H9 (cell line): ENCODE results near the gene RAB3GAP2. TPM values are rescaled to one million over a fixed set of nuclear protein-coding genes. Genes with fewer than 3 reads are reported as not detected.

Experiments
- DNase-seq: peaks from one replicate; pipeline ENCODE4 v3.0.0-alpha.2; 2017
- H2AFZ ChIP-seq: one replicate; pipeline ENCODE4 v1.6.1; 2013; ENCODE audit warnings: mild to moderate bottlenecking, low read length, control low read depth, moderate library complexity
- H2AK5ac ChIP-seq: 2 replicates; pipeline ENCODE4 v1.6.1; 2013; ENCODE audit warnings: low read length, control low read depth, mixed read lengths; ENCODE audit not compliant: insufficient read length
- H2BK120ac ChIP-seq: one replicate; pipeline ENCODE4 v1.6.1; 2013; ENCODE audit warnings: low read depth, mild to moderate bottlenecking, low read length, control low read depth, inconsistent platforms; ENCODE audit not compliant: poor library complexity, severe bottlenecking
- H2BK12ac ChIP-seq: 2 replicates; pipeline ENCODE4 v1.6.1; 2013; ENCODE audit warnings: low read length, control low read depth, mixed read lengths, low read depth; ENCODE audit not compliant: insufficient read length
- H2BK15ac ChIP-seq: 2 replicates; pipeline ENCODE4 v1.6.1; 2013; ENCODE audit warnings: low read depth, low read length, control low read depth
- H2BK20ac ChIP-seq: one replicate; pipeline ENCODE4 v1.6.1; 2013; ENCODE audit warnings: low read depth, mild to moderate bottlenecking, low read length, control low read depth, inconsistent platforms; ENCODE audit not compliant: poor library complexity, severe bottlenecking
- H2BK5ac ChIP-seq: 2 replicates; pipeline ENCODE4 v1.6.1; 2013; ENCODE audit warnings: low read length, control low read depth, mixed read lengths; ENCODE audit not compliant: insufficient read length
- H3K14ac ChIP-seq: 2 replicates; pipeline ENCODE4 v1.6.1; 2013; ENCODE audit warnings: low read length, control low read depth; ENCODE audit not compliant: insufficient read depth
- H3K18ac ChIP-seq: 2 replicates; pipeline ENCODE4 v1.6.1; 2013; ENCODE audit warnings: low read depth, mild to moderate bottlenecking, mixed read lengths, low read length, control low read depth; ENCODE audit not compliant: insufficient read length
- H3K23ac ChIP-seq: 2 replicates; pipeline ENCODE4 v1.6.1; 2013; ENCODE audit warnings: low read length, control low read depth, mixed read lengths, low read depth; ENCODE audit not compliant: insufficient read length
- H3K23me2 ChIP-seq: 2 replicates; pipeline ENCODE4 v1.6.1; 2013; ENCODE audit warnings: low read depth, mild to moderate bottlenecking, mixed read lengths, low read length, control low read depth; ENCODE audit not compliant: insufficient read length, poor library complexity, severe bottlenecking
- H3K27ac ChIP-seq: 2 replicates; pipeline ENCODE4 v1.5.1; 2013; ENCODE audit warnings: low read length, control low read depth, mixed read lengths, low read depth; ENCODE audit not compliant: insufficient read length
- H3K27me3 ChIP-seq: 2 replicates; pipeline ENCODE4 v1.6.1; 2013; ENCODE audit warnings: low read length, control low read depth, inconsistent platforms; ENCODE audit not compliant: insufficient read depth
- H3K4ac ChIP-seq: 2 replicates; pipeline ENCODE4 v1.6.1; 2013; ENCODE audit warnings: low read depth, mild to moderate bottlenecking, control low read depth, inconsistent platforms, low read length, moderate library complexity
- H3K4me1 ChIP-seq: 2 replicates; pipeline ENCODE4 v1.6.1; 2013; ENCODE audit warnings: low read length, control low read depth, inconsistent platforms; ENCODE audit not compliant: insufficient read depth
- H3K4me2 ChIP-seq: 2 replicates; pipeline ENCODE4 v1.6.1; 2013; ENCODE audit warnings: low read length, control low read depth, mixed read lengths; ENCODE audit not compliant: insufficient read length, insufficient read depth
- H3K56ac ChIP-seq: 2 replicates; pipeline ENCODE4 v1.6.1; 2013; ENCODE audit warnings: low read depth, mild to moderate bottlenecking, mixed read lengths, low read length, control low read depth; ENCODE audit not compliant: insufficient read length
- H3K79me1 ChIP-seq: 2 replicates; pipeline ENCODE4 v1.6.1; 2013; ENCODE audit warnings: low read depth, mild to moderate bottlenecking, moderate library complexity, low read length, control low read depth, inconsistent platforms; ENCODE audit not compliant: insufficient read depth, poor library complexity, severe bottlenecking
- H3K79me2 ChIP-seq: 2 replicates; pipeline ENCODE4 v1.6.1; 2013; ENCODE audit warnings: low read length, control low read depth, inconsistent platforms; ENCODE audit not compliant: insufficient read depth
- H3K9ac ChIP-seq: 2 replicates; pipeline ENCODE4 v1.6.1; 2013; ENCODE audit warnings: low read length, control low read depth, mixed read lengths; ENCODE audit not compliant: insufficient read length; ENCODE audit errors: extremely low read depth
- H3K9me3 ChIP-seq: one replicate; pipeline ENCODE4 v1.6.1; 2013; ENCODE audit warnings: low read depth, low read length, inconsistent platforms; ENCODE audit not compliant: control insufficient read depth
- H3T11ph ChIP-seq: one replicate; pipeline ENCODE4 v1.6.1; 2013; ENCODE audit warnings: mild to moderate bottlenecking, low read length, control low read depth, inconsistent platforms
- H4K20me1 ChIP-seq: one replicate; pipeline ENCODE4 v1.6.1; 2013; ENCODE audit not compliant: control insufficient read depth, insufficient read length, insufficient read depth
- H4K5ac ChIP-seq: 2 replicates; pipeline ENCODE4 v1.6.1; 2013; ENCODE audit warnings: low read depth, mild to moderate bottlenecking, mixed read lengths, low read length, control low read depth; ENCODE audit not compliant: insufficient read length
- H4K8ac ChIP-seq: replicated peaks from 2 replicates; pipeline ENCODE4 v1.6.1; 2013; ENCODE audit warnings: low read length, control low read depth, mixed read lengths, low read depth; ENCODE audit not compliant: insufficient read length
- H4K91ac ChIP-seq: 2 replicates; pipeline ENCODE4 v1.6.1; 2013; ENCODE audit warnings: low read depth, mild to moderate bottlenecking, moderate library complexity, mixed read lengths, low read length, control low read depth; ENCODE audit not compliant: insufficient read length
- H3K27ac Mint-ChIP-seq, 3 experiments: 2 replicates in 2 of 3; 3 replicates in 1 of 3; pipeline ENCODE4 v1.8.0; 2020 to 2021; ENCODE audit warnings: mixed read lengths in 3 of 3, mild to moderate bottlenecking in 1 of 3, moderate library complexity in 1 of 3
- H3K27me3 Mint-ChIP-seq: 2 replicates; pipeline ENCODE4 v1.8.0; 2021; ENCODE audit warnings: low read depth, mild to moderate bottlenecking, moderate library complexity, mixed read lengths
- H3K36me3 Mint-ChIP-seq, 3 experiments: 2 replicates in 2 of 3; 3 replicates in 1 of 3; pipeline ENCODE4 v1.8.0; 2020 to 2021; ENCODE audit warnings: low read depth in 3 of 3, mixed read lengths in 3 of 3; ENCODE audit not compliant: insufficient read depth in 1 of 3
- H3K4me1 Mint-ChIP-seq, 2 experiments: 2 replicates each; pipeline ENCODE4 v1.8.0; 2020; ENCODE audit warnings: mixed read lengths in 2 of 2
- H3K4me3 Mint-ChIP-seq, 2 experiments: 2 replicates in 1 of 2; 3 replicates in 1 of 2; pipeline ENCODE4 v1.8.0; 2020 to 2021; ENCODE audit warnings: mild to moderate bottlenecking in 2 of 2, mixed read lengths in 2 of 2, moderate library complexity in 1 of 2
- H3K9me3 Mint-ChIP-seq, 2 experiments: 2 replicates in 1 of 2; 3 replicates in 1 of 2; pipeline ENCODE4 v1.8.0; 2020; ENCODE audit warnings: mild to moderate bottlenecking in 2 of 2, mixed read lengths in 2 of 2, moderate library complexity in 1 of 2
- WGBS: extraction: QIAGEN DNeasy Blood & Tissue Kit; methylation state at CpG from one replicate; pipeline ENCODE4 v1.1.7; 2013; ENCODE audit warnings: missing lambda C conversion rate, low lambda C conversion rate, mixed read lengths; ENCODE audit not compliant: insufficient read length; ENCODE audit errors: extremely low coverage; 5-methylcytosine and 5-hydroxymethylcytosine counted together
- total RNA-seq: library from RNA; stranded (reverse); gene quantifications from 2 replicates; pipeline ENCODE4 v1.2.1, GENCODE V29; 2021
- TF ChIP-seq, protein P1 (sequence below): fragments of 200-600 bp; sonication (generic); conservative IDR thresholded peaks from 3 replicates; pipeline ENCODE4 v1.8.0; 2021; ENCODE audit warnings: antibody characterized with exemption, mild to moderate bottlenecking

The RAB3GAP2 gene
- total RNA-seq, 1 experiment from 2014 or later, result 48.3 TPM

DNA sequence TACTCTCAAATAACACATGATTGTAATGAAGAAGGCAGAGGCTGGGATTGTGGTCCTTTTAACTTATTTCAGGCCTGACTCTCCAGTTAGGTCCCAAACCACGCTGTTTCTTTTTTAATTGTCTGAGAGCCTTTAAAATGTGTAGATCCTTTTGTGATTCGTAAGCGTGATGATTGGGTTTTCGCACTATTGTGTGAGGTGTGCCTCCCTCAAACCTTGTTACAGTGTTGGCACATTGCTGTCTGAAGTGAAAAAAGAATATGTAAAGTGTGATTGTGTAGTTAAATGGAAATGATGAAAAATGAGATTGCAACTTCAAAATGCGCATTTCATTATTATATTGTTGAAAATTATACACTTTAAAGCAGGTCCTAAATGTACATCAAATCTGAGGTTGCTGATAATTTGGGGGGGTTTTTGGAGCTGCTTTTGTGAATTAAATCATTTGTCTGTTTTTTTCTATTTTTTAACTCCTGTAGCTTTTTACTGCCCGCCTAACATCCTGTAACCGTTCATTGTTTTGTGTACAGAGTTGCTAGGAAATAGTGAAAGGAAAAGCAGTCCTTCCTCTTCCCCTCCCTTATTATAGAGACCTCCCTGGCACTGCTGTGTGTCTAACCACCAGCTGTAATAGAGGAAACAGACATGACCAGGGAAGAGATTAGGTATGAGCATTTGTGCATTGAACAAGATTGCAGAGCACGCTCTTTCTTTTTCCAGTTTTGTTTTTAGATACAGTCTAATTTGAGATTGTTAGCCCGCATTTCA lies 135.1 kb downstream of the RAB3GAP2 start:
- H4K91ac ChIP-seq, result no peak overlapping the region
- no peak overlapping the region for H4K5ac ChIP-seq
- H3K9ac ChIP-seq, result no peak overlapping the region
- no peak overlapping the region for H3T11ph ChIP-seq
- H2BK5ac ChIP-seq, result no peak overlapping the region
- no CpG with 5 or more reads among the region's 9 CpGs for WGBS
- no peak overlapping the region for H3K23ac ChIP-seq
- no peak overlapping the region for H3K4me2 ChIP-seq
- no peak overlapping the region for H3K14ac ChIP-seq
- no peak overlapping the region for H2BK120ac ChIP-seq
- H3K9me3 ChIP-seq, result no peaks in the 10 kb centered on the region
- H3K56ac ChIP-seq, result no peak overlapping the region
- H4K8ac ChIP-seq, result no peak overlapping the region
- H3K79me1 ChIP-seq, result no peaks in the 10 kb centered on the region
- no peaks in the 10 kb centered on the region for H3K9me3 Mint-ChIP-seq
- no peak overlapping the region for H2BK20ac ChIP-seq
- no peaks in the 10 kb centered on the region for H3K79me2 ChIP-seq
- H2BK12ac ChIP-seq, result no peak overlapping the region
- no peaks in the 10 kb centered on the region for H3K23me2 ChIP-seq
- H2BK15ac ChIP-seq, result no peak overlapping the region
- no peaks in the 10 kb centered on the region for H3K4me1 ChIP-seq
- DNase-seq, result no peak
- H3K27me3 Mint-ChIP-seq, result no peaks in the 10 kb centered on the region
- H3K4me1 Mint-ChIP-seq, result 0 out of 4 replicates have a peak, but pooled peaks cover 2% of the 10 kb centered on the region in 2 experiments
- no peak overlapping the region for H3K4ac ChIP-seq
- no peak overlapping the region for H3K27ac ChIP-seq
- peaks cover 27 to 79% (median 68%) of the 10 kb centered on the region in 3 experiments; a peak in 6 of 7 replicates for H3K36me3 Mint-ChIP-seq
- no peak overlapping the region for H3K4me3 Mint-ChIP-seq
- H3K18ac ChIP-seq, result no peak overlapping the region
- H3K27ac Mint-ChIP-seq, result no peak overlapping the region; a peak in 3 of 7 replicates
- no peaks in the 10 kb centered on the region for H3K27me3 ChIP-seq
- H2AK5ac ChIP-seq, result no peak overlapping the region
- H2AFZ ChIP-seq, result no peak overlapping the region
- H4K20me1 ChIP-seq, result no peaks in the 10 kb centered on the region
- TF ChIP-seq, protein P1, sequence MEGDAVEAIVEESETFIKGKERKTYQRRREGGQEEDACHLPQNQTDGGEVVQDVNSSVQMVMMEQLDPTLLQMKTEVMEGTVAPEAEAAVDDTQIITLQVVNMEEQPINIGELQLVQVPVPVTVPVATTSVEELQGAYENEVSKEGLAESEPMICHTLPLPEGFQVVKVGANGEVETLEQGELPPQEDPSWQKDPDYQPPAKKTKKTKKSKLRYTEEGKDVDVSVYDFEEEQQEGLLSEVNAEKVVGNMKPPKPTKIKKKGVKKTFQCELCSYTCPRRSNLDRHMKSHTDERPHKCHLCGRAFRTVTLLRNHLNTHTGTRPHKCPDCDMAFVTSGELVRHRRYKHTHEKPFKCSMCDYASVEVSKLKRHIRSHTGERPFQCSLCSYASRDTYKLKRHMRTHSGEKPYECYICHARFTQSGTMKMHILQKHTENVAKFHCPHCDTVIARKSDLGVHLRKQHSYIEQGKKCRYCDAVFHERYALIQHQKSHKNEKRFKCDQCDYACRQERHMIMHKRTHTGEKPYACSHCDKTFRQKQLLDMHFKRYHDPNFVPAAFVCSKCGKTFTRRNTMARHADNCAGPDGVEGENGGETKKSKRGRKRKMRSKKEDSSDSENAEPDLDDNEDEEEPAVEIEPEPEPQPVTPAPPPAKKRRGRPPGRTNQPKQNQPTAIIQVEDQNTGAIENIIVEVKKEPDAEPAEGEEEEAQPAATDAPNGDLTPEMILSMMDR, result no peak
